ENCODE results near the gene YTHDC2.

YTHDC2 gene

GRCh38 chr5:113503146-113503545, 10.3 kb upstream of the YTHDC2 start:
- no peak for TF ChIP-seq CTCF (IDR thresholded peaks at IDR 0.05; ENCODE audit: extremely low read depth, missing control alignments)
- no peak for DNase-seq (ENCODE audit: low spot score)

GRCh38 chr5:113505181-113505580, 8.3 kb upstream of the YTHDC2 start:
- DNase-seq (ENCODE audit: low spot score), result no peak
- no peak for TF ChIP-seq CTCF (IDR thresholded peaks at IDR 0.05; ENCODE audit: extremely low read depth, missing control alignments)

GRCh38 chr5:113507601-113508000, 5.9 kb upstream of the YTHDC2 start:
- no peak for DNase-seq (ENCODE audit: low spot score)

DNA sequence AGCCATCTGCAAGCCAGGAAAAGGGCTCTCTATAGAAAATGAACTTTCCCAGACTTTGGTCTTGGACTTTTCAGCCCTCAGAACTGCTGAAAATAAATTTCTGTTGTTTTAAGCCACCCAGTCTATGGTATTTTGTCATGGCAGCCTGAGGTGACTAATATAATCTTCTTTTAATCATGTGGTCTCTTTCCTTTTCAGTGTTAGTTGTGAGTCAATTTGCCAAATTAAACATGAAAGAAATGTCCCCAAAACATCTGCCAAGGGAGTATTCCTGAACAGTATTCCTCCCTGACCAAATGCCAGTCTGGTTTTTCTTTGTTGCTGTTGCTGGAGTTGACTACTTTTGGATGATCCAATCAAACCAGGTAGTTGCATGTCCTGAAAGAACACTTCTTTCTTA, 4.7 kb upstream of the YTHDC2 start:
- no peak for DNase-seq (ENCODE audit: low spot score)
- no peak for TF ChIP-seq CTCF (IDR thresholded peaks at IDR 0.05; ENCODE audit: extremely low read depth, missing control alignments)

More at GRCh38 chr5:113507601-113508000, 5.9 kb upstream of the YTHDC2 start:
- TF ChIP-seq CTCF (IDR thresholded peaks at IDR 0.05; ENCODE audit: extremely low read depth, missing control alignments), result no peak

- DNase-seq (ENCODE audit: low spot score), result peak; percentile 32
- no peak for TF ChIP-seq CTCF (IDR thresholded peaks at IDR 0.05; ENCODE audit: extremely low read depth, missing control alignments)
These were observed 2.5 kb upstream of the YTHDC2 start for GRCh38 chr5:113510836-113511451.

DNA sequence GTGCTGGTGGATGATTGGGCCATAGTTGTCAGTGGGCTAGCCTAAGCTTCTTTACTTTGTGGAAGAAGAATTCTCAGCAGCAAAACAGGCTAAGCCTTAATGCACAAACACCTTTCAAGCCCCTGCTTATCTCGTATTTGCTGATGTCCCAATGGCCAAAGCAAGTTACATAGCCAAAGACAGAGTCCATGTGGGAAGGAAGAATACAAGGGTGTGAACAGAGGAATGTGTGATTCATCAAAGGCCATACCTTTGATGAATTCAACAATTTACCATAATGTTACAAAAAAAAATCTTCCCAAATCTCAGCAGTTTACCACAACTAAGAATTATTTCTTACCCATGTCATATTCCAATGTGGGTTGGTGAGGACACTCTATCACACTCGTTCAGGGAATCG, 1.2 kb upstream of the YTHDC2 start:
- TF ChIP-seq CTCF (IDR thresholded peaks at IDR 0.05; ENCODE audit: extremely low read depth, missing control alignments), result no peak
- DNase-seq (ENCODE audit: low spot score), result no peak

DNA sequence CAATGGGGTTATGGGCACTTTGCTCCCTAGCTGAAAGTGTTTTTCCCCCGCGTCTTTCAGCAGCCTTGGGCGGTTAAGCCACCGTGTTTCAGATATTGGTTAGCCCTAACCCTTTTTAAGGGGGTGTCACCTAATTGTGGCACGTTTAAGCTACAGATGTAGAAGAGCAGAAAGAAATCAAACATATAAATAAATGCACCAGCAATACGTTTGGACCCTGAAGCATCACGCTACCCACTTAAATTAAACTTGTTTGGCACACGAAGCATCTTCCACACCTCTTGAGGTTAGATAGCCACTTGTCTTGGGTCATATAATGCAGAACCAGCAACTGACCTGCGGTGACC, 768 bp downstream of the YTHDC2 start:
- DNase-seq (ENCODE audit: low spot score), result no peak
- TF ChIP-seq CTCF (IDR thresholded peaks at IDR 0.05; ENCODE audit: extremely low read depth, missing control alignments), result no peak

Measured in GM20000 (cell line).